Neuron (in vitro differentiated cells): ENCODE data around the gene POC1B.
"Not testable (repeated sequence)": the region's sequence is repeated elsewhere in the genome, so short reads cannot be mapped to it uniquely, and the experiment has no call there.

ENCODE experiments used
- H2AFZ ChIP-seq: one replicate; pipeline ENCODE4 v1.6.1; 2013; ENCODE audit warnings: low read depth, mild to moderate bottlenecking, inconsistent platforms, low read length, moderate library complexity
- H3K27me3 ChIP-seq: one replicate; pipeline ENCODE4 v1.6.1; 2013; ENCODE audit warnings: low read length; ENCODE audit not compliant: insufficient read depth
- H3K36me3 ChIP-seq: one replicate; pipeline ENCODE4 v1.6.1; 2013; ENCODE audit warnings: low read length; ENCODE audit not compliant: insufficient read depth
- H3K4me1 ChIP-seq: one replicate; pipeline ENCODE4 v1.6.1; 2013; ENCODE audit warnings: low read length; ENCODE audit not compliant: insufficient read depth
- H3K4me3 ChIP-seq: 2 replicates; pipeline ENCODE4 v1.5.1; 2013; ENCODE audit warnings: mild to moderate bottlenecking, low read length, moderate library complexity
- H3K9me3 ChIP-seq: one replicate; pipeline ENCODE4 v1.6.1; 2013; ENCODE audit warnings: low read length

POC1B gene

DNA sequence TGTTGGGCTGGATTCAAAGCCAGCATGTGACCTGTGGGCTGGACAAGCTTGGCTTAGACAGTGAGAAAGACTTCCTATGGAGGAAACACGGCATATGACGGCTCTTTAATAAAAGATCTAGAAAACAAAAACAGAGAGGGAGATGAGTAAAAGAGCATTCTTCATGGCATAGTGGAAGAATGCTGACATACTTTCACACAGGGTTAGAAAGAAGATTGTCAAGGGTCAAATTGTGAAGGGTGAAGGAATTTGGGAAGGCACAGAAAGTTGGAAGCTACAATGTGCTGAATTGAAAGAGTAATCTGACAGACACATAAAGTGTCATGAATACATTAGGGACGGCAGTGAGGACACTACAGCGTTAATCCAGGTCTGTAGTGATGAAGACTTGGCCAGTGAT is 64.7 kb downstream of the POC1B start:
- H2AFZ ChIP-seq: no peak overlapping the region
- H3K27me3 ChIP-seq: no peaks in the 10 kb centered on the region
- H3K4me3 ChIP-seq: peak overlapping the region; percentile 9
- no peaks in the 10 kb centered on the region for H3K9me3 ChIP-seq
- peaks cover 13% of the 10 kb centered on the region for H3K4me1 ChIP-seq
- H3K36me3 ChIP-seq: peaks cover 2% of the 10 kb centered on the region

DNA sequence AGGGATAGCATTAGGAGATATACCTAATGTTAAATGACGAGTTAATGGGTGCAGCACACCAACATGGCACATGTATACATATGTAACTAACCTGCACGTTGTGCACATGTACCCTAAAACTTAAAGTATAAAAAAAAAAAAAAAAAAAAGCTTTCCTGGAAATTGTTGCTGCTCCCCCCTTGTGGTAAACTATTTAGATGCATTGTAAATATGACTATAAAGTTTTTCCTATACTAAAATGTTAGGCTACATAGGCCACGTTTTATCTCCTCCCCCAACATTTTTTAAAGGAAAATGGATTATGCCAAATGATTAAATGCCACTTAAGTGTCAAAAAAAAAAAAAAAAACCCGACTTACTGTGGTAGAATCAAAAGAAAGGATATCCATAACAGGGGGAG is 66.6 kb downstream of the POC1B start:
- H3K36me3 ChIP-seq, H2AFZ ChIP-seq, H3K4me3 ChIP-seq, H3K9me3 ChIP-seq, H3K27me3 ChIP-seq: not testable (repeated sequence)
- peaks cover 13% of the 10 kb centered on the region for H3K4me1 ChIP-seq

GRCh38 chr12:89456565-89456964 is 69.3 kb downstream of the POC1B start:
- no peaks in the 10 kb centered on the region for H3K27me3 ChIP-seq
- H3K36me3 ChIP-seq: no peaks in the 10 kb centered on the region
- no peak overlapping the region for H2AFZ ChIP-seq
- peaks cover 12% of the 10 kb centered on the region for H3K4me1 ChIP-seq
- no peak overlapping the region for H3K4me3 ChIP-seq
- no peaks in the 10 kb centered on the region for H3K9me3 ChIP-seq

GRCh38 chr12:89454080-89454848 is 71.6 kb downstream of the POC1B start:
- Histone ChIP-seq H3K36me3 (no peaks in the 10 kb centered on the region), H3K9me3 (no peaks in the 10 kb centered on the region), H3K27me3 (no peaks in the 10 kb centered on the region), H3K4me3 (no peak overlapping the region), H3K4me1 (peaks cover 16% of the 10 kb centered on the region), H2AFZ (no peak overlapping the region)

DNA sequence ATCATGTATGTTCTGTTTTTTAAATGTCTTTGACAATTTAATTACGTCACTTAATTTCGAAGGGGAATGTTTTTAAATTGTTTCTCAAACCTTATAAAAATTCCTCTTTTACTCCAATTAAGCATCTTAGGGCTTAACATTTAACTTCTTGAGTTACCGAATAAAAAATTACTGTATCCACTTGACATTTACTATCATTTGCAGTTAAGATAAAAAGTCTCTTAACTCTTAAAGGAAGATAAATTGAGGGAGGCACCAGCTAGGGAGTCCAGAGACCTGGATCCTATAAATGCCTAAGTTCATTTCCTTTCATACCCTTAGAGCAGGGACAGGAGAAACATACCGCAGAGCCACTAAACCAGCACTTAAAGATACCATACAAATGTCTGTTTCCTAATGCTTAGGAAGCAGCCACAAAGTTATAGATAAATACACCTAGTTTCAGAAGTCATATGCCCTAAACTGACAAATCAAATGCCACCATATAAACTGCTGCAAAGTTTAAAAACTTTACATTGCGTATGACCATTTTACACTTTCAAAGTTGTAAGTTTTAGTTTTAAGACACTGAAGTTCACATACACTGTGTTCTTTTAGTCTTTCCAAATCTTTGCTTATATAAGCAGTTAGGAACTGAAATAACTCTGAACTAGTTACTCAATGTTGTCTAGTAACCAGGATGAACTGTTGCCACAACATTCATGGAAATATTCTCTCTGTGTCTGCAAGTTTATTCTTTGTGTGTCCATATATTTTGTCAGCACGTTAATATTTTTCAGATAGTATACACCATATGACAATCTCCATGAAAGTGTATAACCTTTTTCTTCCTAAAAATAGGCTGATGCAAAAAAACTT is 72.5 kb downstream of the POC1B start:
- no peaks in the 10 kb centered on the region for H3K27me3 ChIP-seq
- H3K4me3 ChIP-seq: no peak overlapping the region
- H3K4me1 ChIP-seq: peaks cover 16% of the 10 kb centered on the region
- no peaks in the 10 kb centered on the region for H3K9me3 ChIP-seq
- H2AFZ ChIP-seq: no peak overlapping the region
- H3K36me3 ChIP-seq: no peaks in the 10 kb centered on the region

- no peaks in the 10 kb centered on the region for H3K27me3 ChIP-seq
- peak overlapping the region; percentile 37 for H3K4me3 ChIP-seq
- H2AFZ ChIP-seq: peak overlapping the region; percentile 59
- H3K36me3 ChIP-seq: no peaks in the 10 kb centered on the region
- no peaks in the 10 kb centered on the region for H3K9me3 ChIP-seq
- peaks cover 16% of the 10 kb centered on the region for H3K4me1 ChIP-seq
Measured at GRCh38 chr12:89451841-89452251, 74.0 kb downstream of the POC1B start.

- H2AFZ ChIP-seq: no peak overlapping the region
- H3K4me3 ChIP-seq: no peak overlapping the region
- no peaks in the 10 kb centered on the region for H3K27me3 ChIP-seq
- peaks cover 16% of the 10 kb centered on the region for H3K4me1 ChIP-seq
- H3K36me3 ChIP-seq: no peaks in the 10 kb centered on the region
- H3K9me3 ChIP-seq: no peaks in the 10 kb centered on the region
Measured at GRCh38 chr12:89450907-89451306, 74.9 kb downstream of the POC1B start.

- Histone ChIP-seq H3K4me3 (no peak overlapping the region), H3K36me3 (no peaks in the 10 kb centered on the region), H3K4me1 (peaks cover 16% of the 10 kb centered on the region), H3K9me3 (no peaks in the 10 kb centered on the region), H3K27me3 (no peaks in the 10 kb centered on the region), H2AFZ (no peak overlapping the region)
Measured at GRCh38 chr12:89448951-89449371, 76.9 kb downstream of the POC1B start.

DNA sequence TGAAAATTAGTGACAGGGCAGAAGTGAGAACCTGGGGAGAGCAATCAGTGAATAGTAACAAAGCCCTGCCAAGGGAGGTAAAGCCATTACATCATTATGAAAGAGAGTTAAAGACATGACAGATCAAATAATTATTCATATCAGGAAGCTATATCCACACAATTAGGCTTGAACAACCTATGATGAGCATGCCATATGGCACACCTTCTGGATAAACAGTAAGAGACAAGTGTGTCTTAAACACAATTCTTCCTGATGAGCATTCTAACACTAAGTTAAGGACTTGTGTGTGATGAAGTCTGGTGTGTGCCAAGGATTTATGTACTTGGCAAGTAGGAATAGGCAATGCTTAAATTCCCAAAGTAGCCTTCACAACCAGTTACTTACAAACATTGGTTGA is 77.3 kb downstream of the POC1B start:
- Histone ChIP-seq H3K4me3 (no peak overlapping the region), H3K4me1 (peaks cover 16% of the 10 kb centered on the region), H3K36me3 (no peaks in the 10 kb centered on the region), H3K27me3 (no peaks in the 10 kb centered on the region), H3K9me3 (no peaks in the 10 kb centered on the region), H2AFZ (no peak overlapping the region)

DNA sequence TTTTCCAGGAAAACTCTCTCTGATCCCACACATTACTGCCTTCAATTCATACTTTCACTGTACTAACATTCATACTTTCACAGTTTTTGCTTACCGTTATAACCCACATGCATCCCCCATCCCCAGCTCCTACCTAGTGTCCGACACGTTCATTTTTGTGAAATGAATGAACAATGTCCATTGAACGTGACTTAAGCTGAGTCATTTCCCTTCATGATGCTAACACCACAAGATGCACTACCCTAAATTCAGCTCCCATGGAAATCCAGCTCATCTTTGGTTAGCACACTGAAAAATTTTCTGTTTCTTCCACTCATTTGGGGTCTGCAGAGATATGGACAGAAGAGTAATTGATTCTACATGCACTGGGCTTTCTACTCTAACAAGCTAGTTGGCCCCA is 85.9 kb downstream of the POC1B start:
- H3K4me3 ChIP-seq: no peak overlapping the region
- H3K4me1 ChIP-seq: no peaks in the 10 kb centered on the region
- H3K9me3 ChIP-seq: no peaks in the 10 kb centered on the region
- H2AFZ ChIP-seq: no peak overlapping the region
- H3K36me3 ChIP-seq: no peaks in the 10 kb centered on the region
- no peaks in the 10 kb centered on the region for H3K27me3 ChIP-seq

DNA sequence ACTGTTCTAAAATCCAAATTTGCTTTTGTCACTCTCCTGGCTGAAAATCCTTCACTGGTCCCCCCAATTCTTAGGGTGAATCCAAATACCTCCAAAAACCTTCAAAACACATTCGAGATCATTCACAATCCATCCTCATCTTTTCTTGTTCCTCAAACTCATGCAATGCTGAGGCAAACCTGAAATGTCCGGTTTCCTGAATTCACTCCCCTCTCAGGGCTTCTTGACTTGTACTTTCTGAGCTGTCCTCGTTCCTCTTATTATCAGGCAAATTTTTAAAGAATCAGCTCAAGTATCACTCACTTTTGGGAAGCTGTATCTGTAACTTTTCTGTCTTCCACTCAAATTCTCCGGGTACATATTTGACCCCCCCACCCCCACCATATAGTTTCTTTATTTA is 88.6 kb downstream of the POC1B start:
- no peak overlapping the region for H3K4me3 ChIP-seq
- H3K9me3 ChIP-seq: peaks cover 4% of the 10 kb centered on the region
- H3K4me1 ChIP-seq: no peaks in the 10 kb centered on the region
- no peak overlapping the region for H2AFZ ChIP-seq
- H3K27me3 ChIP-seq: no peaks in the 10 kb centered on the region
- H3K36me3 ChIP-seq: no peaks in the 10 kb centered on the region

GRCh38 chr12:89436062-89436461 is 89.8 kb downstream of the POC1B start:
- no peaks in the 10 kb centered on the region for H3K27me3 ChIP-seq
- H3K4me1 ChIP-seq: no peaks in the 10 kb centered on the region
- H3K4me3 ChIP-seq: no peak overlapping the region
- H3K9me3 ChIP-seq: peaks cover 6% of the 10 kb centered on the region
- no peaks in the 10 kb centered on the region for H3K36me3 ChIP-seq
- no peak overlapping the region for H2AFZ ChIP-seq

GRCh38 chr12:89433634-89434033 is 92.2 kb downstream of the POC1B start:
- H3K36me3 ChIP-seq: no peaks in the 10 kb centered on the region
- H3K4me3 ChIP-seq: no peak overlapping the region
- no peaks in the 10 kb centered on the region for H3K4me1 ChIP-seq
- H2AFZ ChIP-seq: no peak overlapping the region
- peaks cover 6% of the 10 kb centered on the region for H3K9me3 ChIP-seq
- no peaks in the 10 kb centered on the region for H3K27me3 ChIP-seq
